ENCODE results near the gene SH2D3C. TPM values are rescaled to one million over a fixed set of nuclear protein-coding genes. Genes with fewer than 3 reads are reported as not detected.

Gene SH2D3C
- total and polyA plus RNA-seq, 9 of the 15 experiments (the other 6 are each of a cell fraction or from before 2014, with no cell fraction given): 0.03 to 1.2 (median 0.22) TPM; not detected in 1

GRCh38 chr9:127801955-127802575 lies 23.6 kb upstream of the SH2D3C start (continued):
- TF ChIP-seq TCF15 (CRISPR knock-in tag; IDR thresholded peaks at IDR 0.05): no peak
- TF ChIP-seq ILF3 (IDR thresholded peaks at IDR 0.05; ENCODE audit: borderline replicate concordance): no peak
- TF ChIP-seq, protein P1, sequence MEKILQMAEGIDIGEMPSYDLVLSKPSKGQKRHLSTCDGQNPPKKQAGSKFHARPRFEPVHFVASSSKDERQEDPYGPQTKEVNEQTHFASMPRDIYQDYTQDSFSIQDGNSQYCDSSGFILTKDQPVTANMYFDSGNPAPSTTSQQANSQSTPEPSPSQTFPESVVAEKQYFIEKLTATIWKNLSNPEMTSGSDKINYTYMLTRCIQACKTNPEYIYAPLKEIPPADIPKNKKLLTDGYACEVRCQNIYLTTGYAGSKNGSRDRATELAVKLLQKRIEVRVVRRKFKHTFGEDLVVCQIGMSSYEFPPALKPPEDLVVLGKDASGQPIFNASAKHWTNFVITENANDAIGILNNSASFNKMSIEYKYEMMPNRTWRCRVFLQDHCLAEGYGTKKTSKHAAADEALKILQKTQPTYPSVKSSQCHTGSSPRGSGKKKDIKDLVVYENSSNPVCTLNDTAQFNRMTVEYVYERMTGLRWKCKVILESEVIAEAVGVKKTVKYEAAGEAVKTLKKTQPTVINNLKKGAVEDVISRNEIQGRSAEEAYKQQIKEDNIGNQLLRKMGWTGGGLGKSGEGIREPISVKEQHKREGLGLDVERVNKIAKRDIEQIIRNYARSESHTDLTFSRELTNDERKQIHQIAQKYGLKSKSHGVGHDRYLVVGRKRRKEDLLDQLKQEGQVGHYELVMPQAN (IDR thresholded peaks at IDR 0.05; ENCODE audit: borderline replicate concordance): peak; percentile 28; the same call in 1 of the 2 replicates
- peak; percentile 31 for TF ChIP-seq SAP30 (IDR thresholded peaks at IDR 0.05; ENCODE audit: borderline replicate concordance, insufficient read depth, low read depth, low read length, poor library complexity, severe bottlenecking)
- TF ChIP-seq CAMTA2 (CRISPR knock-in tag; conservative IDR thresholded peaks at IDR 0.05): no peak
- TF ChIP-seq LEF1 (IDR thresholded peaks at IDR 0.05): no peak
- 0 out of 2 replicates have a peak, but pooled peaks have one; percentile 8 for TF ChIP-seq HDAC2 (IDR thresholded peaks at IDR 0.05)
- peak; percentile 15; the same call in 1 of the 2 replicates for TF ChIP-seq PHB2 (IDR thresholded peaks at IDR 0.05; ENCODE audit: low read depth)
- peak; percentile 68 for TF ChIP-seq CEBPB (tag; IDR thresholded peaks at IDR 0.05)
- TF ChIP-seq SOX6 (IDR thresholded peaks at IDR 0.05): no peak
- no peak for TF ChIP-seq KLF16 (IDR thresholded peaks at IDR 0.05)
- TF ChIP-seq MCM3 (IDR thresholded peaks at IDR 0.05): no peak
- no peak for TF ChIP-seq NFIC (IDR thresholded peaks at IDR 0.05)
- TF ChIP-seq GABPB1 (CRISPR knock-in tag; IDR thresholded peaks at IDR 0.05): no peak
- TF ChIP-seq, protein P2, sequence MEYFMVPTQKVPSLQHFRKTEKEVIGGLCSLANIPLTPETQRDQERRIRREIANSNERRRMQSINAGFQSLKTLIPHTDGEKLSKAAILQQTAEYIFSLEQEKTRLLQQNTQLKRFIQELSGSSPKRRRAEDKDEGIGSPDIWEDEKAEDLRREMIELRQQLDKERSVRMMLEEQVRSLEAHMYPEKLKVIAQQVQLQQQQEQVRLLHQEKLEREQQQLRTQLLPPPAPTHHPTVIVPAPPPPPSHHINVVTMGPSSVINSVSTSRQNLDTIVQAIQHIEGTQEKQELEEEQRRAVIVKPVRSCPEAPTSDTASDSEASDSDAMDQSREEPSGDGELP (CRISPR knock-in tag; IDR thresholded peaks at IDR 0.05; ENCODE audit: borderline replicate concordance): peak; percentile 75
- no peak for TF ChIP-seq HEY1 (CRISPR knock-in tag; IDR thresholded peaks at IDR 0.05; ENCODE audit: borderline replicate concordance)
- TF ChIP-seq, protein P3, sequence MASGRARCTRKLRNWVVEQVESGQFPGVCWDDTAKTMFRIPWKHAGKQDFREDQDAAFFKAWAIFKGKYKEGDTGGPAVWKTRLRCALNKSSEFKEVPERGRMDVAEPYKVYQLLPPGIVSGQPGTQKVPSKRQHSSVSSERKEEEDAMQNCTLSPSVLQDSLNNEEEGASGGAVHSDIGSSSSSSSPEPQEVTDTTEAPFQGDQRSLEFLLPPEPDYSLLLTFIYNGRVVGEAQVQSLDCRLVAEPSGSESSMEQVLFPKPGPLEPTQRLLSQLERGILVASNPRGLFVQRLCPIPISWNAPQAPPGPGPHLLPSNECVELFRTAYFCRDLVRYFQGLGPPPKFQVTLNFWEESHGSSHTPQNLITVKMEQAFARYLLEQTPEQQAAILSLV (tag; IDR thresholded peaks at IDR 0.05): no peak
- no peak for TF ChIP-seq NFE2L1 (tag; IDR thresholded peaks at IDR 0.05; ENCODE audit: borderline replicate concordance, low read depth)
- no peak for TF ChIP-seq NFE2 (IDR thresholded peaks at IDR 0.05; ENCODE audit: low read depth)
- TF ChIP-seq HOXB6 (CRISPR knock-in tag; IDR thresholded peaks at IDR 0.05; ENCODE audit: borderline replicate concordance): no peak
- no peak for TF ChIP-seq ZNF436 (CRISPR knock-in tag; IDR thresholded peaks at IDR 0.05)
- 0 out of 2 replicates have a peak, but pooled peaks have one; percentile 12 for TF ChIP-seq TCF3 (CRISPR knock-in tag; IDR thresholded peaks at IDR 0.05)
- TF ChIP-seq HBP1 (CRISPR knock-in tag; IDR thresholded peaks at IDR 0.05): no peak
- TF ChIP-seq BACH1 (tag; IDR thresholded peaks at IDR 0.05): no peak

All from K562 (cell line).